ENCODE measurements around the gene PCGF5. TPM values are rescaled to one million over a fixed set of nuclear protein-coding genes. Genes with fewer than 3 reads are reported as not detected.

The PCGF5 gene
- total and polyA plus RNA-seq, 4 donors, result 18.9 to 55.5 (median 32.2) TPM

GRCh38 chr10:91206427-91206826, 14.0 kb upstream of the PCGF5 start:
- WGBS, result 0% methylated on average over 1 of the region's 1 CpG
- no peaks in the 10 kb centered on the region for H3K4me1 ChIP-seq (ENCODE audit: control insufficient read depth in 4 of 4, insufficient read depth in 4 of 4, low read length in 3 of 4)
- no peak for TF ChIP-seq JUND (IDR thresholded peaks at IDR 0.05)
- TF ChIP-seq TAF1 (conservative IDR thresholded peaks at IDR 0.05), result no peak
- TF ChIP-seq CTCF (IDR thresholded peaks at IDR 0.05; ENCODE audit: low read depth, low read length, missing input control), result no peak
- no peak for TF ChIP-seq GABPA (IDR thresholded peaks at IDR 0.05 in 1 of 2, conservative IDR thresholded peaks at IDR 0.05 in 1 of 2)
- no peak overlapping the region for H3K27ac ChIP-seq (ENCODE audit: low read depth in 1 of 2, low read length in 2 of 2)
- DNase-seq (ENCODE audit: low spot score), result no peak
- no peak overlapping the region for H3K9ac ChIP-seq (ENCODE audit: low read depth in 1 of 2, low read length in 2 of 2)
- H3K9me3 ChIP-seq (ENCODE audit: control insufficient read depth in 4 of 4, low read length in 3 of 4), result no peaks in the 10 kb centered on the region
- no peak overlapping the region for H3K4me3 ChIP-seq (ENCODE audit: low read depth in 1 of 3, low read length in 3 of 3)
- H3K36me3 ChIP-seq (ENCODE audit: control insufficient read depth in 4 of 4, insufficient read depth in 3 of 4, low read depth in 1 of 4, low read length in 3 of 4), result no peaks in the 10 kb centered on the region
- no peaks in the 10 kb centered on the region for H3K27me3 ChIP-seq (ENCODE audit: control insufficient read depth in 4 of 4, insufficient read depth in 4 of 4, low read length in 3 of 4)

- DNase-seq (ENCODE audit: low spot score), result no peak
- Histone ChIP-seq H3K9ac (ENCODE audit: low read depth in 1 of 2, low read length in 2 of 2) (no peak overlapping the region), H3K9me3 (ENCODE audit: control insufficient read depth in 4 of 4, low read length in 3 of 4) (no peaks in the 10 kb centered on the region), H3K4me1 (ENCODE audit: control insufficient read depth in 4 of 4, insufficient read depth in 4 of 4, low read length in 3 of 4) (no peaks in the 10 kb centered on the region), H3K36me3 (ENCODE audit: control insufficient read depth in 4 of 4, insufficient read depth in 3 of 4, low read depth in 1 of 4, low read length in 3 of 4) (no peaks in the 10 kb centered on the region), H3K27me3 (ENCODE audit: control insufficient read depth in 4 of 4, insufficient read depth in 4 of 4, low read length in 3 of 4) (no peaks in the 10 kb centered on the region), H3K27ac (ENCODE audit: low read depth in 1 of 2, low read length in 2 of 2) (no peak overlapping the region), H3K4me3 (ENCODE audit: low read depth in 1 of 3, low read length in 3 of 3) (no peak overlapping the region)
- WGBS, result 74% methylated on average over 3 of the region's 3 CpGs
- TF ChIP-seq EGR1 (IDR thresholded peaks at IDR 0.05; ENCODE audit: low read depth in 2 of 2), result no peak
- no peak for TF ChIP-seq REST (IDR thresholded peaks at IDR 0.05)
- TF ChIP-seq ZBTB33 (IDR thresholded peaks at IDR 0.05), result no peak
- no peak for TF ChIP-seq RAD21 (IDR thresholded peaks at IDR 0.05)
- no peak for TF ChIP-seq GABPA (IDR thresholded peaks at IDR 0.05 in 1 of 2, conservative IDR thresholded peaks at IDR 0.05 in 1 of 2)
- no peak for TF ChIP-seq FOXA1 (IDR thresholded peaks at IDR 0.05)
- no peak for TF ChIP-seq FOXA2 (IDR thresholded peaks at IDR 0.05)
- no peak for TF ChIP-seq RXRA (IDR thresholded peaks at IDR 0.05)
- no peak for TF ChIP-seq TAF1 (conservative IDR thresholded peaks at IDR 0.05)
- TF ChIP-seq SP1 (IDR thresholded peaks at IDR 0.05), result no peak
- no peak for TF ChIP-seq CTCF (IDR thresholded peaks at IDR 0.05; ENCODE audit: low read depth, low read length, missing input control)
- no peak for TF ChIP-seq HNF4G (IDR thresholded peaks at IDR 0.05)
- no peak for TF ChIP-seq JUND (IDR thresholded peaks at IDR 0.05)
- no peak for TF ChIP-seq ATF3 (IDR thresholded peaks at IDR 0.05)
- TF ChIP-seq YY1 (IDR thresholded peaks at IDR 0.05), result no peak
- TF ChIP-seq NR2F2 (IDR thresholded peaks at IDR 0.05), result no peak
- TF ChIP-seq MAX (IDR thresholded peaks at IDR 0.05), result no peak
- TF ChIP-seq HNF4A (conservative IDR thresholded peaks at IDR 0.05), result no peak
Measured at GRCh38 chr10:91206837-91207474, 13.5 kb upstream of the PCGF5 start.

All from liver (tissue), 9 donors.